Endothelial cell of umbilical vein (primary cell): ENCODE measurements around the gene CELF1. TPM values are rescaled to one million over a fixed set of nuclear protein-coding genes. Genes with fewer than 3 reads are reported as not detected.

Experiments
- BruUV-seq: library from RNA; stranded (reverse); fragments of 400-500 nt; replicated peaks from 2 replicates; lab custom pipeline; 2021; lab: Mats Ljungman, UMichigan
- CTCF ChIA-PET: fragments of 300-600, 350-600 bp; sonication (Branson Sonifier 250); formaldehyde crosslinking; loops from one replicate; lab custom pipeline; 2021; ENCODE audit warnings: antibody characterized with exemption, inconsistent platforms; lab: Charles Lee
- POLR2A ChIA-PET: fragments of 300-600, 350-600 bp; sonication (Branson Sonifier 250); formaldehyde crosslinking; loops from one replicate; lab custom pipeline; 2021; ENCODE audit warnings: antibody characterized with exemption, inconsistent platforms; lab: Charles Lee
- DNase-seq: peaks from one replicate; pipeline ENCODE4 v3.0.0-alpha.2; 2011; ENCODE audit warnings: low read depth, low spot score
- FAIRE-seq: peaks from 2 replicates; lab custom pipeline; 2011; peaks lifted over from hg19 to GRCh38; lab: Jason Lieb, UNC
- H2AFZ ChIP-seq: 2 replicates; pipeline ENCODE4 v1.6.0; 2012; ENCODE audit warnings: low read depth, low read length, control low read depth, inconsistent platforms
- H3K27ac ChIP-seq: 2 replicates; pipeline ENCODE4 v1.5.1; 2011; ENCODE audit warnings: low read depth, mild to moderate bottlenecking, control low read depth, low read length, moderate library complexity; ENCODE audit not compliant: insufficient read depth
- H3K27me3 ChIP-seq, 2 experiments: 2 replicates each; pipeline versions ENCODE4 v1.6.0 to v1.6.1; 2011; ENCODE audit warnings: low read length in 2 of 2, mixed read lengths in 1 of 2; ENCODE audit not compliant: control insufficient read depth in 2 of 2, insufficient read depth in 2 of 2
- H3K36me3 ChIP-seq, 2 experiments: 2 replicates in 1 of 2; 3 replicates in 1 of 2; pipeline ENCODE4 v1.5.1; 2011; ENCODE audit warnings: low read length in 2 of 2, mild to moderate bottlenecking in 1 of 2, moderate library complexity in 1 of 2; ENCODE audit not compliant: control insufficient read depth in 2 of 2, insufficient read depth in 2 of 2; ENCODE audit errors: extremely low read depth in 1 of 2
- H3K4me1 ChIP-seq: 3 replicates; pipeline ENCODE4 v1.5.1; 2011; ENCODE audit warnings: mild to moderate bottlenecking, low read length; ENCODE audit not compliant: control insufficient read depth, insufficient read depth; ENCODE audit errors: extremely low read depth
- H3K4me2 ChIP-seq: 2 replicates; pipeline ENCODE4 v1.6.1; 2011; ENCODE audit warnings: low read length, control low read depth, mixed read lengths; ENCODE audit not compliant: insufficient read depth
- H3K4me3 ChIP-seq, 3 experiments: fragments of 200-600 bp in 1 of 3; sonication (generic), shearing (Covaris generic) in 1 of 3; replicated peaks in 1 of 3; 2 replicates each; pipeline ENCODE4 v1.5.1; 2011 to 2016; ENCODE audit warnings: control low read depth in 3 of 3, low read length in 3 of 3, mild to moderate bottlenecking in 2 of 3, inconsistent platforms in 1 of 3, low read depth in 1 of 3, moderate library complexity in 1 of 3; ENCODE audit not compliant: insufficient read depth in 1 of 3
- H3K79me2 ChIP-seq: 2 replicates; pipeline ENCODE4 v1.6.0; 2012; ENCODE audit warnings: low read length, inconsistent platforms; ENCODE audit not compliant: control insufficient read depth, insufficient read depth
- H3K9ac ChIP-seq: replicated peaks from 2 replicates; pipeline ENCODE3; 2011; ENCODE audit warnings: low read length, control low read depth; ENCODE audit not compliant: insufficient read depth; ENCODE audit errors: extremely low read depth
- H3K9me1 ChIP-seq: replicated peaks from 3 replicates; pipeline ENCODE4 v1.6.0; 2011; ENCODE audit warnings: mild to moderate bottlenecking, low read length; ENCODE audit not compliant: control insufficient read depth, insufficient read depth; ENCODE audit errors: extremely low read depth
- H3K9me3 ChIP-seq: replicated peaks from 2 replicates; pipeline ENCODE4 v1.5.1; 2012; ENCODE audit warnings: low read length, inconsistent platforms; ENCODE audit not compliant: control insufficient read depth, insufficient read depth
- H4K20me1 ChIP-seq: replicated peaks from 2 replicates; pipeline ENCODE3; 2011; ENCODE audit warnings: mild to moderate bottlenecking, low read length; ENCODE audit not compliant: control insufficient read depth, insufficient read depth; ENCODE audit errors: extremely low read depth
- EZH2 ChIP-seq: IDR thresholded peaks from 2 replicates; pipeline ENCODE4 v1.6.1; 2012; ENCODE audit warnings: borderline replicate concordance, low read depth, mild to moderate bottlenecking, moderate library complexity, low read length, inconsistent platforms; ENCODE audit not compliant: severe bottlenecking
- FOS ChIP-seq: IDR thresholded peaks from 2 replicates; pipeline ENCODE4 v1.6.1; 2011; ENCODE audit warnings: mild to moderate bottlenecking, low read length, moderate library complexity, borderline replicate concordance; ENCODE audit not compliant: insufficient read depth
- GATA2 ChIP-seq: IDR thresholded peaks from 2 replicates; pipeline ENCODE4 v1.7.0; 2011; ENCODE audit warnings: low read depth, mild to moderate bottlenecking, moderate library complexity, mixed read lengths, low read length; ENCODE audit not compliant: insufficient read length, insufficient read depth
- JUN ChIP-seq: IDR thresholded peaks from 2 replicates; pipeline ENCODE4 v1.6.1; 2011; ENCODE audit warnings: borderline replicate concordance, low read depth; ENCODE audit not compliant: insufficient read length, insufficient read depth
- MAX ChIP-seq: IDR thresholded peaks from 2 replicates; pipeline ENCODE4 v1.6.1; 2011; ENCODE audit not compliant: insufficient read depth, insufficient read length
- MYC ChIP-seq: IDR thresholded peaks from one replicate; pipeline ENCODE4 v1.6.1; 2011; ENCODE audit warnings: mild to moderate bottlenecking, low read depth, low read length
- POLR2A ChIP-seq: IDR thresholded peaks from 2 replicates; pipeline ENCODE4 v1.6.1; 2012; ENCODE audit warnings: low read depth, mild to moderate bottlenecking, control low read depth, low read length
- POLR2AphosphoS5 ChIP-seq: IDR thresholded peaks from 2 replicates; pipeline ENCODE4 v1.6.1; 2012; ENCODE audit warnings: low read depth, mild to moderate bottlenecking, control low read depth, low read length, moderate library complexity; ENCODE audit not compliant: insufficient read depth
- dilution Hi-C: fragments of 300-500 bp; cut with MboI; formaldehyde crosslinking; loops from one replicate; pipeline ENCODE4 v1.15.0; 2019; ENCODE audit warnings: low sequenced_read_pairs; ENCODE audit not compliant: extremely low pct_ligation_motif_present
- intact Hi-C: fragments of 100-400 bp; cut with micrococcal nuclease; formaldehyde crosslinking; loops from one replicate; pipeline ENCODE4 v1.10.0; 2022
- polyA plus RNA-seq, 4 experiments: library from polyadenylated mRNA; depleted of rRNA in 3 of 4; stranded (reverse) in 3 of 4; unstranded in 1 of 4; fragments of >200 nt; gene quantifications; 2 replicates each; pipeline versions ENCODE4 v1.2.1 to v1.2.3, GENCODE V29; 2011 to 2012; ENCODE audit warnings: missing spikeins in 1 of 4
- total RNA-seq: library from RNA; stranded (reverse); gene quantifications from 2 replicates; pipeline ENCODE4 v1.2.3, GENCODE V29; 2021
- TF ChIP-seq, protein P1 (sequence below), 2 donors: IDR thresholded peaks; 1 replicate in 1 of 2; 2 replicates in 1 of 2; pipeline ENCODE4 v1.5.1; 2011; ENCODE audit warnings: low read length in 2 of 2, mild to moderate bottlenecking in 2 of 2, moderate library complexity in 2 of 2, control low read depth in 1 of 2, inconsistent platforms in 1 of 2, low read depth in 1 of 2; ENCODE audit not compliant: insufficient read depth in 1 of 2; ENCODE audit errors: extremely low read depth in 1 of 2

The CELF1 gene
- total and polyA plus RNA-seq, 2 donors (not counting 3 experiments of a cell fraction or from before 2014, with no cell fraction given) = 66.3 to 120 TPM

GRCh38 chr11:47498149-47498548 lies 54.8 kb downstream of the CELF1 start:
- H4K20me1 ChIP-seq = no peaks in the 10 kb centered on the region
- H3K4me1 ChIP-seq = peaks cover 3% of the 10 kb centered on the region
- POLR2A ChIA-PET = no interaction called here
- H3K9me1 ChIP-seq = no peaks in the 10 kb centered on the region
- H3K4me2 ChIP-seq = no peak overlapping the region
- intact Hi-C loops = no loop called here
- dilution Hi-C loops = no loop called here
- H3K27me3 ChIP-seq = no peaks in the 10 kb centered on the region
- FAIRE-seq (no peak), DNase-seq (no peak)
- CTCF ChIA-PET = interaction anchor here (0.9 to 2.3 kb wide), 6 partner anchors 10 to 143 kb away, joined by 3 to 6 read pairs (median 4); no protein-coding TSS in a partner anchor
- no peak overlapping the region for H3K27ac ChIP-seq
- H3K36me3 ChIP-seq = peaks cover 0 to 8% of the 10 kb centered on the region in 2 experiments
- no TSS peak for BruUV-seq
- TF ChIP-seq EZH2 (no peak), MYC (no peak), FOS (no peak), MAX (no peak), POLR2AphosphoS5 (no peak), GATA2 (no peak), POLR2A (no peak), JUN (no peak)
- TF ChIP-seq, protein P1, sequence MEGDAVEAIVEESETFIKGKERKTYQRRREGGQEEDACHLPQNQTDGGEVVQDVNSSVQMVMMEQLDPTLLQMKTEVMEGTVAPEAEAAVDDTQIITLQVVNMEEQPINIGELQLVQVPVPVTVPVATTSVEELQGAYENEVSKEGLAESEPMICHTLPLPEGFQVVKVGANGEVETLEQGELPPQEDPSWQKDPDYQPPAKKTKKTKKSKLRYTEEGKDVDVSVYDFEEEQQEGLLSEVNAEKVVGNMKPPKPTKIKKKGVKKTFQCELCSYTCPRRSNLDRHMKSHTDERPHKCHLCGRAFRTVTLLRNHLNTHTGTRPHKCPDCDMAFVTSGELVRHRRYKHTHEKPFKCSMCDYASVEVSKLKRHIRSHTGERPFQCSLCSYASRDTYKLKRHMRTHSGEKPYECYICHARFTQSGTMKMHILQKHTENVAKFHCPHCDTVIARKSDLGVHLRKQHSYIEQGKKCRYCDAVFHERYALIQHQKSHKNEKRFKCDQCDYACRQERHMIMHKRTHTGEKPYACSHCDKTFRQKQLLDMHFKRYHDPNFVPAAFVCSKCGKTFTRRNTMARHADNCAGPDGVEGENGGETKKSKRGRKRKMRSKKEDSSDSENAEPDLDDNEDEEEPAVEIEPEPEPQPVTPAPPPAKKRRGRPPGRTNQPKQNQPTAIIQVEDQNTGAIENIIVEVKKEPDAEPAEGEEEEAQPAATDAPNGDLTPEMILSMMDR (IDR thresholded peaks at IDR 0.05; ENCODE audit: extremely low read depth in 1 of 2, insufficient read depth in 1 of 2, low read depth in 1 of 2, low read length in 2 of 2) = no peak
- H3K4me3 ChIP-seq = no peak overlapping the region
- no peaks in the 10 kb centered on the region for H3K9me3 ChIP-seq
- H3K9ac ChIP-seq = no peak overlapping the region
- no peak overlapping the region for H2AFZ ChIP-seq
- H3K79me2 ChIP-seq = peaks cover 90% of the 10 kb centered on the region
